ENCODE measurements around the gene LYVE1. TPM values are rescaled to one million over a fixed set of nuclear protein-coding genes. Genes with fewer than 3 reads are reported as not detected.
A peak's percentile ranks its signal among the peaks of the same experiment; 100 is the strongest.

Gene LYVE1
- total and polyA plus RNA-seq, 2 donors (not counting 1 experiment from before 2014, with no cell fraction given) = not detected

- H3K9me3 Mint-ChIP-seq (ENCODE audit: insufficient read depth) = no peaks in the 10 kb centered on the region
- no peaks in the 10 kb centered on the region for H3K79me2 ChIP-seq (ENCODE audit: control insufficient read depth, insufficient read depth, low read length)
- H3K27me3 ChIP-seq (replicated peaks in 1 of 4; ENCODE audit: control extremely low read depth in 1 of 4, control insufficient read depth in 3 of 4, insufficient read depth in 4 of 4, low read length in 3 of 4) = no peaks in the 10 kb centered on the region
- H3K4me1 Mint-ChIP-seq = peaks cover 92% of the 10 kb centered on the region
- H3K9me3 ChIP-seq (ENCODE audit: control extremely low read depth in 1 of 3, control insufficient read depth in 2 of 3, insufficient read depth in 1 of 3, low read length in 2 of 3) = no peaks in the 10 kb centered on the region
- intact Hi-C loops (cut with micrococcal nuclease) = no loop called here
- H3K4me2 ChIP-seq (replicated peaks; ENCODE audit: low read depth, low read length, poor library complexity, severe bottlenecking) = peak overlapping the region; percentile 62
- H3K27ac ChIP-seq (ENCODE audit: low read length in 2 of 2) = peak overlapping the region; percentile 36 to 91
- no peak for DNase-seq
- ChIA-PET POLR2A (interaction anchor here (0.9 kb wide), 1 partner anchor 59 kb away, joined by 3 read pairs; no protein-coding TSS in a partner anchor), CTCF (interaction anchor here (0.8 to 5.6 kb wide), 8 partner anchors 18 to 133 kb away, joined by 3 to 45 read pairs (median 7); partner anchors contain the start of gene RNF141)
- H4K20me1 ChIP-seq (ENCODE audit: control insufficient read depth, insufficient read depth, low read length, poor library complexity, severe bottlenecking) = no peaks in the 10 kb centered on the region
- TF ChIP-seq CTCF (IDR thresholded peaks at IDR 0.05) = no peak
- no peak for TF ChIP-seq EZH2 (IDR thresholded peaks at IDR 0.05; ENCODE audit: borderline replicate concordance, insufficient read depth, low read depth, low read length, poor library complexity, severe bottlenecking)
- WGBS (ENCODE audit: insufficient coverage) = 20% methylated on average over 8 of the region's 9 CpGs
- H3K4me3 ChIP-seq (ENCODE audit: control extremely low read depth in 1 of 5, extremely low read depth in 1 of 5, insufficient read depth in 1 of 5, low read depth in 2 of 5, low read length in 4 of 5) = peak overlapping the region in 2 of 5 experiments; percentile 4 to 74
- ATAC-seq (ENCODE audit: low read depth) = no peak
- peak overlapping the region; percentile 64 for H2AFZ ChIP-seq (ENCODE audit: insufficient read depth, low read depth, low read length, poor library complexity, severe bottlenecking)
- H3K36me3 ChIP-seq (replicated peaks in 1 of 2; ENCODE audit: control extremely low read depth in 1 of 2, control insufficient read depth in 1 of 2, extremely low read depth in 1 of 2, insufficient read depth in 2 of 2, low read length in 1 of 2) = peaks cover 0 to 2% of the 10 kb centered on the region in 2 experiments
- no peak overlapping the region for H3K9ac ChIP-seq (ENCODE audit: low read length)
- no peaks in the 10 kb centered on the region for H3K27me3 Mint-ChIP-seq
- H3K4me1 ChIP-seq (ENCODE audit: control insufficient read depth in 2 of 2, insufficient read depth in 2 of 2, low read length in 2 of 2) = peaks cover 82 to 93% of the 10 kb centered on the region in 2 donors
- peak overlapping the region; percentile 83 for H3K4me3 Mint-ChIP-seq
- peak overlapping the region; percentile 97 for H3K27ac Mint-ChIP-seq
These were observed 35.9 kb upstream of the LYVE1 start for GRCh38 chr11:10604340-10604748.

GRCh38 chr11:10603721-10604297, 35.3 kb upstream of the LYVE1 start:
- Histone ChIP-seq H3K36me3 (replicated peaks in 1 of 2; ENCODE audit: control extremely low read depth in 1 of 2, control insufficient read depth in 1 of 2, extremely low read depth in 1 of 2, insufficient read depth in 2 of 2, low read length in 1 of 2) (peaks cover 0 to 7% of the 10 kb centered on the region in 2 experiments), H3K27me3 (replicated peaks in 1 of 4; ENCODE audit: control extremely low read depth in 1 of 4, control insufficient read depth in 3 of 4, insufficient read depth in 4 of 4, low read length in 3 of 4) (no peaks in the 10 kb centered on the region), H2AFZ (ENCODE audit: insufficient read depth, low read depth, low read length, poor library complexity, severe bottlenecking) (peak overlapping the region; percentile 64), H3K79me2 (ENCODE audit: control insufficient read depth, insufficient read depth, low read length) (no peaks in the 10 kb centered on the region), H3K9me3 (ENCODE audit: control extremely low read depth in 1 of 3, control insufficient read depth in 2 of 3, insufficient read depth in 1 of 3, low read length in 2 of 3) (no peaks in the 10 kb centered on the region), H3K4me2 (replicated peaks; ENCODE audit: low read depth, low read length, poor library complexity, severe bottlenecking) (peak overlapping the region; percentile 62), H3K27ac (ENCODE audit: low read length in 2 of 2) (peak overlapping the region; percentile 36 to 91), H3K4me1 (ENCODE audit: control insufficient read depth in 2 of 2, insufficient read depth in 2 of 2, low read length in 2 of 2) (peaks cover 77 to 89% of the 10 kb centered on the region in 2 donors), H3K4me3 (ENCODE audit: control extremely low read depth in 1 of 5, extremely low read depth in 1 of 5, insufficient read depth in 1 of 5, low read depth in 2 of 5, low read length in 4 of 5) (peak overlapping the region in 1 of 5 experiments; percentile 74), H3K9ac (ENCODE audit: low read length) (no peak overlapping the region), H4K20me1 (ENCODE audit: control insufficient read depth, insufficient read depth, low read length, poor library complexity, severe bottlenecking) (no peaks in the 10 kb centered on the region)
- ATAC-seq (ENCODE audit: low read depth) (no peak), DNase-seq (no peak)
- peak overlapping the region; percentile 97 for H3K27ac Mint-ChIP-seq
- intact Hi-C loops (cut with micrococcal nuclease) = no loop called here
- no peaks in the 10 kb centered on the region for H3K27me3 Mint-ChIP-seq
- 97% methylated on average over 2 of the region's 5 CpGs for WGBS (ENCODE audit: insufficient coverage)
- TF ChIP-seq EZH2 (IDR thresholded peaks at IDR 0.05; ENCODE audit: borderline replicate concordance, insufficient read depth, low read depth, low read length, poor library complexity, severe bottlenecking) (no peak), CTCF (IDR thresholded peaks at IDR 0.05) (no peak)
- POLR2A ChIA-PET = no interaction called here
- peaks cover 92% of the 10 kb centered on the region for H3K4me1 Mint-ChIP-seq
- no peaks in the 10 kb centered on the region for H3K9me3 Mint-ChIP-seq (ENCODE audit: insufficient read depth)
- CTCF ChIA-PET = interaction anchor here (1.4 to 5.6 kb wide), 4 partner anchors 39 to 69 kb away, joined by 3 to 45 read pairs (median 7); partner anchors contain the start of gene RNF141
- no peak overlapping the region for H3K4me3 Mint-ChIP-seq

All from B cell (primary cell).